CD4-positive, alpha-beta T cell (primary cell): Measurements from ENCODE around the gene CALML5. TPM values are rescaled to one million over a fixed set of nuclear protein-coding genes. Genes with fewer than 3 reads are reported as not detected.
A peak's percentile ranks its signal among the peaks of the same experiment; 100 is the strongest.

Source experiments
- ATAC-seq: fragments of 200-7000 bp; cut with Tn5 transposase; one replicate; pipeline ENCODE4 v1.10.0; 2022; ENCODE audit warnings: mild to moderate bottlenecking; ENCODE audit not compliant: poor library complexity
- CTCF ChIA-PET: fragments of 350-600 bp; sonication (Branson Sonifier 250); formaldehyde crosslinking; loops from one replicate; lab custom pipeline; 2021; ENCODE audit warnings: antibody characterized with exemption, inconsistent platforms; lab: Charles Lee
- POLR2A ChIA-PET: fragments of 350-600 bp; sonication (Branson Sonifier 250); formaldehyde crosslinking; loops from one replicate; lab custom pipeline; 2021; ENCODE audit warnings: antibody characterized with exemption, inconsistent platforms; lab: Charles Lee
- DNase-seq, 14 experiments: peaks; one replicate each; pipeline ENCODE4 v3.0.0-alpha.2; 2013 to 2020; ENCODE audit warnings: mixed read lengths in 2 of 14
- H3K27ac ChIP-seq, 2 donors: one replicate each; pipeline versions ENCODE4 v1.5.1 to v1.7.0; 2013; ENCODE audit warnings: low read length in 2 of 2, low read depth in 1 of 2, mild to moderate bottlenecking in 1 of 2
- H3K27me3 ChIP-seq, 2 experiments: 1 replicate in 1 of 2; 2 replicates in 1 of 2; pipeline versions ENCODE4 v1.6.1 to v1.7.0; 2013; ENCODE audit warnings: low read length in 2 of 2, control low read depth in 1 of 2, mild to moderate bottlenecking in 1 of 2, moderate library complexity in 1 of 2; ENCODE audit not compliant: insufficient read depth in 2 of 2, control insufficient read depth in 1 of 2
- H3K36me3 ChIP-seq: one replicate; pipeline ENCODE4 v1.6.1; 2013; ENCODE audit warnings: low read length, control low read depth; ENCODE audit not compliant: insufficient read depth
- H3K4me1 ChIP-seq: one replicate; pipeline ENCODE4 v1.6.1; 2013; ENCODE audit warnings: low read length, control low read depth; ENCODE audit not compliant: insufficient read depth
- H3K4me3 ChIP-seq: one replicate; pipeline ENCODE4 v1.5.1; 2013; ENCODE audit warnings: mild to moderate bottlenecking, low read length, moderate library complexity
- H3K9me3 ChIP-seq, 2 experiments: 1 replicate in 1 of 2; 2 replicates in 1 of 2; pipeline versions ENCODE4 v1.6.1 to v1.7.0; 2013; ENCODE audit warnings: low read length in 2 of 2, mild to moderate bottlenecking in 2 of 2, control low read depth in 1 of 2, moderate library complexity in 1 of 2; ENCODE audit not compliant: control insufficient read depth in 1 of 2, insufficient read depth in 1 of 2
- H3K27ac Mint-ChIP-seq: one replicate; pipeline ENCODE4 v1.8.0; 2020; ENCODE audit warnings: mixed read lengths
- H3K27me3 Mint-ChIP-seq: one replicate; pipeline ENCODE4 v1.8.0; 2021; ENCODE audit warnings: mixed read lengths
- H3K36me3 Mint-ChIP-seq: one replicate; pipeline ENCODE4 v1.8.0; 2021; ENCODE audit warnings: low read depth, mixed read lengths
- H3K4me1 Mint-ChIP-seq: one replicate; pipeline ENCODE4 v1.8.0; 2021; ENCODE audit warnings: low read depth, mixed read lengths
- H3K4me3 Mint-ChIP-seq: one replicate; pipeline ENCODE4 v1.8.0; 2020; ENCODE audit warnings: mild to moderate bottlenecking, mixed read lengths
- H3K9me3 Mint-ChIP-seq: one replicate; pipeline ENCODE4 v1.8.0; 2020; ENCODE audit warnings: mixed read lengths
- intact Hi-C, 2 experiments: fragments of 100-400 bp; cut with DNase I in 1 of 2; cut with micrococcal nuclease in 1 of 2; formaldehyde crosslinking; loops; one replicate each; pipeline versions ENCODE4 v1.15.1 to v1.9.0; 2023 to 2025; cut with DNase I, micrococcal nuclease
- total RNA-seq, 174 experiments: library from RNA in 2 of 174; stranded (reverse) in 2 of 174; gene quantifications; one replicate each; pipeline ENCODE4 v1.2.3 and lab custom pipeline; 2021 to 2026
- TF ChIP-seq, protein P1 (sequence below): fragments of 200-600 bp; IDR thresholded peaks from one replicate; pipeline ENCODE4 v1.8.0; 2022; ENCODE audit warnings: antibody characterized with exemption, mild to moderate bottlenecking

CALML5 gene
- total RNA-seq, 2 experiments from 2014 or later, result not detected

DNA sequence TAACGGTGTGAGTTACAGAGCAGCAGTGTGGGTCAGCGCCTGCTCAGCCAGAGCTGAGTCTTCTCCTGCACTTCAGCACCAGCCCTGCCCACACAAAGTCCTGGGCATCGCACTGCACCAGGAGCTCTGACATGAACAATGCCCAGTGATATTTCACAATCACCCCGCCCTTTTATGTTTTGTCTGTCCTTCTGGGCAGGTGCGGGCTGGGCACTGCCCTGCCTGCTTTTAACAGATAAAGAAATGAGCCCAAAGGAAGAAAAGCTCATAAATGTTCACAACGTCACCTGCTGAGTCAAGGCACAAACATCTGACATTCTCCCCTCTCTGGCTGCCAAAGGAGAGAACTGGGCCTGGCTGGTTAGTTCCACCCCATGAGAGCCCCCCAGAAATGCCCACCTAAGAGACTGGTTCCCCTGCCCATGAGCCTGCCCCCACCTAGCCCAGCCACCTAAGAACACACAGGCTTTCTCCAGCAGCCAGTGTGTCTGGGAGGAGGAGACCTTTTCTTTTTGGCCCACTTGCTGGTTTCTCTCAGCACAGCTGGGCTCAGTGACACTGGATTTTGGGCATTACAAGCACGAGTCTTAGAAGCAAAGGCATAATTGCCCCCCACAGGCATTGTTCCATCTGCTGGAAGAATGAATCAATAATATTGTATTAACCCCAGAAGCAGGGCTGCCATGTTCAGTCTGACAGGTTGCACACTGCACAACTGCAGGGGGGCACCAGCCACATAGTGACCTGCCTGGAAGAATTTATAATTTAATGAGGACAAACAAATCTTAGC is 47.7 kb upstream of the CALML5 start:
- Mint-ChIP-seq H3K9me3 (no peaks in the 10 kb centered on the region), H3K4me3 (no peak overlapping the region), H3K27ac (no peak overlapping the region), H3K27me3 (no peaks in the 10 kb centered on the region), H3K4me1 (no peaks in the 10 kb centered on the region), H3K36me3 (peaks cover under 1% of the 10 kb centered on the region)
- TF ChIP-seq, protein P1, sequence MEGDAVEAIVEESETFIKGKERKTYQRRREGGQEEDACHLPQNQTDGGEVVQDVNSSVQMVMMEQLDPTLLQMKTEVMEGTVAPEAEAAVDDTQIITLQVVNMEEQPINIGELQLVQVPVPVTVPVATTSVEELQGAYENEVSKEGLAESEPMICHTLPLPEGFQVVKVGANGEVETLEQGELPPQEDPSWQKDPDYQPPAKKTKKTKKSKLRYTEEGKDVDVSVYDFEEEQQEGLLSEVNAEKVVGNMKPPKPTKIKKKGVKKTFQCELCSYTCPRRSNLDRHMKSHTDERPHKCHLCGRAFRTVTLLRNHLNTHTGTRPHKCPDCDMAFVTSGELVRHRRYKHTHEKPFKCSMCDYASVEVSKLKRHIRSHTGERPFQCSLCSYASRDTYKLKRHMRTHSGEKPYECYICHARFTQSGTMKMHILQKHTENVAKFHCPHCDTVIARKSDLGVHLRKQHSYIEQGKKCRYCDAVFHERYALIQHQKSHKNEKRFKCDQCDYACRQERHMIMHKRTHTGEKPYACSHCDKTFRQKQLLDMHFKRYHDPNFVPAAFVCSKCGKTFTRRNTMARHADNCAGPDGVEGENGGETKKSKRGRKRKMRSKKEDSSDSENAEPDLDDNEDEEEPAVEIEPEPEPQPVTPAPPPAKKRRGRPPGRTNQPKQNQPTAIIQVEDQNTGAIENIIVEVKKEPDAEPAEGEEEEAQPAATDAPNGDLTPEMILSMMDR, result no peak
- DNase-seq (peak in 1 of 14 experiments; percentile 23), ATAC-seq (no peak)
- Histone ChIP-seq H3K4me3 (no peak overlapping the region), H3K27me3 (no peaks in the 10 kb centered on the region), H3K9me3 (peaks cover 0 to 8% of the 10 kb centered on the region in 2 experiments), H3K4me1 (peaks cover 39% of the 10 kb centered on the region), H3K27ac (no peak overlapping the region), H3K36me3 (no peaks in the 10 kb centered on the region)
- CTCF ChIA-PET, result no interaction called here
- POLR2A ChIA-PET, result interaction anchor here (1.2 to 3.2 kb wide), 2 partner anchors 11 to 100 kb away, joined by 3 to 17 read pairs; no protein-coding TSS in a partner anchor
- intact Hi-C loops, result no loop called here

DNA sequence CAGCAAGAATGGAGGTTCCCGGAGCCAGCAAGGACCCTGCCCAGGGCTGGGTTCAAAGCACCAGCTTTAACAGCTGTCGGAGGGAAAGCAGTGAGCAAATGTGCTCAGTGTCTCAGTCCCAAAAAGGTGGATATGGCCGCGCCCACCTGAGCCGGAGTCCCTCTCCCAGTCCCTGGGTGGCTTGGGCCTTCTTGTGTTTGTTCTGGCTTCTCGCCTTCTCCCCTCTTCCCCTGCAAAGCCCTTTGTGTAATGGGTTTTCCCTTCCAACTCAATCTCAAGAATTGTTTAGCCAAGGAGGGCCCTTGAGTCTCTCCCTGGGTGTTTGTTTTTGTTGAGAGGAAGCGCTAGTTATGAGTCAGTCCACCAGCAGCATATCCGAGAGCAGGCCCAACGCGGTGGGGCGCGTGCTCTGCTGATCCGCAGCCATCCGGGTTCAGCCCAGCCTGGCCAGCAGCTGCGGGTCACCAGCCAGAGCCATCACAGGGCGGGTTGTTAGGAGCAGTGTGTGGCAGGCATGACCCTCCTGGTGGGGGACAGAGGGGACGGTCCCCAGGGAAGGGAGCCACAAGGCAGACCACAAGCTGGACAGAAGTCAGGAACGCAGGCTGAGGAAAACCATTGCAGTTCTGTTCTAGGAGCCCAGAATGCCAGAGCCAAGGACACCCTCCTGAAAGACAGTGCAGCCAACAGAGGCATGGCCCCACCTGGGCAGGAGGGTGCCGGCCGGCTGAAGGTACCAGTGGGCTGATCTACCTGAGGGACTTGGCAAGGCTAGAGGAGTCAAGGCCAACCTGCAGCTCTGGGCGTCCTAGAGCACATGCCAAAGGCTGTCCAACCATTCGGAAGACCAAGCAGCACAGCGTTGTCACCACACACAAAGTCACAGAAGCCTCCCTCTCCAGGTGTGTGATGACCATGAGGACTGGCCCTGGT is 46.7 kb upstream of the CALML5 start:
- ATAC-seq (no peak), DNase-seq (peak in 1 of 14 experiments; percentile 26)

DNA sequence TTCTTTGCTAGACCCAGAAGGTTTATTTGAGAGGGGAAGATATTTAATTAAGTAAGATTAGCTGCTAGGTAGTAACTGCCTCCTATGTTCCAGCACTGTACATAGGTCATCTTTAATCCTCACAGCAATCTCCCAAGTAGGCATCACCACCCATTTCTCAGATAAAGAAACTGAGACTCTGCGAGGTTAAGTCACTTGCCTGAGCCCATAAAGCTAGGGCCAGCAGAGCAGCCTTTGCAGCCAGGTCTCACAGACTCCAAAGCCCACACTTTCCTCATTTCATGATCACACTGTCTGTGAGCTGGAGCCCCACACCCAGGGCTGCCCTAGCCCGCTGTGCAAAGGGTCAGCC is 46.0 kb upstream of the CALML5 start:
- CTCF ChIA-PET, result no interaction called here
- DNase-seq, result no peak
- Mint-ChIP-seq H3K4me3 (no peak overlapping the region), H3K27ac (no peak overlapping the region), H3K27me3 (no peaks in the 10 kb centered on the region), H3K36me3 (peaks cover 7% of the 10 kb centered on the region), H3K4me1 (no peaks in the 10 kb centered on the region), H3K9me3 (peaks cover 2% of the 10 kb centered on the region)
- Histone ChIP-seq H3K4me3 (no peak overlapping the region), H3K27me3 (no peaks in the 10 kb centered on the region), H3K27ac (no peak overlapping the region), H3K4me1 (peaks cover 22% of the 10 kb centered on the region), H3K36me3 (no peaks in the 10 kb centered on the region), H3K9me3 (peaks cover 3 to 18% of the 10 kb centered on the region in 2 experiments)
- intact Hi-C loops, result no loop called here
- TF ChIP-seq, protein P1, result no peak
- POLR2A ChIA-PET, result interaction anchor here (1.2 kb wide), 1 partner anchor 99 kb away, joined by 3 read pairs; no protein-coding TSS in a partner anchor
- no peak for ATAC-seq

More for the DNA sequence above, 46.7 kb upstream of the CALML5 start:
- H3K27me3 Mint-ChIP-seq, result no peaks in the 10 kb centered on the region
- intact Hi-C loops, result no loop called here
- H3K9me3 ChIP-seq, result peaks cover 0 to 18% of the 10 kb centered on the region in 2 experiments
- H3K27ac ChIP-seq, result no peak overlapping the region
- H3K27ac Mint-ChIP-seq, result no peak overlapping the region
- ChIA-PET CTCF (no interaction called here), POLR2A (interaction anchor here (0.6 to 1.2 kb wide), 2 partner anchors 99 to 696 kb away, joined by 3 read pairs; no protein-coding TSS in a partner anchor)
- H3K4me1 ChIP-seq, result peaks cover 28% of the 10 kb centered on the region
- no peaks in the 10 kb centered on the region for H3K27me3 ChIP-seq
- peaks cover 2% of the 10 kb centered on the region for H3K9me3 Mint-ChIP-seq
- TF ChIP-seq, protein P1, result no peak
- H3K36me3 Mint-ChIP-seq, result peaks cover 4% of the 10 kb centered on the region
- H3K4me3 ChIP-seq, result no peak overlapping the region
- H3K4me3 Mint-ChIP-seq, result no peak overlapping the region
- no peaks in the 10 kb centered on the region for H3K36me3 ChIP-seq
- H3K4me1 Mint-ChIP-seq, result no peaks in the 10 kb centered on the region
